ENCODE measurements around the gene SDC3.

Gene SDC3

GRCh38 chr1:30927448-30927847 lies 18.9 kb upstream of the SDC3 start:
- H3K27ac ChIP-seq = no peak overlapping the region
- no peak for TF ChIP-seq CTCF (IDR thresholded peaks at IDR 0.05)
- no peak for TF ChIP-seq ZFX (IDR thresholded peaks at IDR 0.05; ENCODE audit: borderline replicate concordance)

- no peak overlapping the region for H3K27ac ChIP-seq
- no peak for TF ChIP-seq CTCF (IDR thresholded peaks at IDR 0.05)
- TF ChIP-seq ZFX (IDR thresholded peaks at IDR 0.05; ENCODE audit: borderline replicate concordance) = no peak
Observed at GRCh38 chr1:30923597-30923996, 15.0 kb upstream of the SDC3 start.

DNA sequence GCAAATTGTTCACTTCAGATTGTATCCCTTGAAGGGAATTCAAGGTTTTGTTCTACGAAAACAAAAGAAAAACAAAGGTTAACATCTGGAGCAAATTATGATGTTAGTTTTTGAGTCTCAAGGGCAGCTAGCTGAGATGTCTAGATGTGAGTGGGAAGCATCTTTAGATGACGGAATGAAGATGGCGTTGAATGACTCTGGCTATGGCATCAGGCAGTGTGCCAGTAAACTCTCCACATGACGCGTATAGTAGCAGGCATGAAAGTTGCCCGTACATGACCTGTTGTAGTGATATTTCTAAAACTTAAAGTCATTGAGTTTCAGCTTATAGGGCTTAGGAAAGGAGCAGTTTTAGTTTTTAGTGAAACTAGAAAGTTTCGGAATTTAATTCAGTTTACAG lies 12.3 kb upstream of the SDC3 start:
- no peak for TF ChIP-seq CTCF (IDR thresholded peaks at IDR 0.05)
- no peak for TF ChIP-seq ZFX (IDR thresholded peaks at IDR 0.05; ENCODE audit: borderline replicate concordance)
- H3K27ac ChIP-seq = no peak overlapping the region

- TF ChIP-seq ZFX (IDR thresholded peaks at IDR 0.05; ENCODE audit: borderline replicate concordance) (no peak), CTCF (IDR thresholded peaks at IDR 0.05) (no peak)
- no peak overlapping the region for H3K27ac ChIP-seq
Observed at GRCh38 chr1:30919025-30919881, 10.7 kb upstream of the SDC3 start.

DNA sequence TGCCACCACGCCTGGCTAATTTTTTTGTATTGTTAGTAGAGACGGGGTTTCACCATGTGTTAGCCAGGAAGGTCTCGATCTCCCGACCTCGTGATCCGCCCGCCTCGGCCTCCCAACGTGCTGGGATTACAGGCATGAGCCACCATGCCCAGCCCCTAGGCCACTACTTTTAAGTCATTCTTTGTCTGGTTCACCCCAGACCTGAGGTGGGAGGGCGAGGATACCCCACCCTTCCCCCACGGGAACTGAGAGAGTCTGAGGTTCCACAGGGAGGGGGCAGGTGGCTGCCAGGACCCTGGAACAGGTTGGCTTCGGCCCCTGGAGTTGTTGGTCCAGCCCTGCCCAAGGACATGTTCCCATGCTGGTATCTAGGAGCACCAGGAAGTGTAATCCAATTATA lies 7.7 kb upstream of the SDC3 start:
- no peak overlapping the region for H3K27ac ChIP-seq
- TF ChIP-seq ZFX (IDR thresholded peaks at IDR 0.05; ENCODE audit: borderline replicate concordance) = no peak
- no peak for TF ChIP-seq CTCF (IDR thresholded peaks at IDR 0.05)

DNA sequence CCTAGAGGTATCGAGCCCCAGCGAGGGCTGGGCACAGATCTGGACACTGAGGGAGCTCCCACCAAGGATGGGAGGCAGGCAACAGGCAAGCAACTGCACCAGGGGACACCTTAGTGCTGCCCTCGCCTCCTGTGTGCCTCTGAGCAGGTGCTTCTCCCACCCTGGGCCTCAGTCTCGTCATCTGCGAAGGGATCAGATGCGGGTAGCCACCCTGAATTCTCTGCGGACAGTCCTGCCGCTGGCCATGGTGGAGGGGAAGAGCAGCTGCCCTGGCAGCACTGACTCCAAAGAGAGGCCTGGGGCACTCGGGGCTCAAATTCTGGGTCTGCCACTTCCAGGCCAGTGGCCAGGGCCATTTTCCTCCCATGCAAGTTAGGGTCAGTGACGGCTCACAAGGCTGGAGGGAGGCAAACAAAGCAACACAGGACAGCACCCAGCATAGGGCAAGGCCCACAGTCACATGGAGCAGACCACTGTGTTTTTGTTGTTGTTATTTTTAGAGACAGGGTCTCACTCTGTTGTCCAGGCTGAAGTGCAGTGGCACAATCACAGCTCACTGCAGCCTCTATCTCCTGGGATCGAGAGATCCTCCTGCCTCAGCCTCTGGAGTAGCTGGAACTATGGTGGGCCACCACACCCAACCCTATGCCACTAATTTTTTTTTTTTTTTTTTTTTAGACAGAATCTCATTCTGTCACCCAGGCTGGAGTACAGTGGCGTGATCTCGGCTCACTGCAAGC lies 7.1 kb upstream of the SDC3 start:
- no peak for TF ChIP-seq ZFX (IDR thresholded peaks at IDR 0.05; ENCODE audit: borderline replicate concordance)
- no peak for TF ChIP-seq CTCF (IDR thresholded peaks at IDR 0.05)
- no peak overlapping the region for H3K27ac ChIP-seq

GRCh38 chr1:30914931-30915330 lies 6.4 kb upstream of the SDC3 start:
- TF ChIP-seq CTCF (IDR thresholded peaks at IDR 0.05) = no peak
- no peak for TF ChIP-seq ZFX (IDR thresholded peaks at IDR 0.05; ENCODE audit: borderline replicate concordance)
- H3K27ac ChIP-seq = no peak overlapping the region
